IMR-90 (cell line): ENCODE data around the gene SORBS1.

Experiments used
- BHLHE40 ChIP-seq: fragments of 150-350 bp; IDR thresholded peaks from 2 replicates; pipeline ENCODE4 v1.6.1; 2016; ENCODE audit warnings: mild to moderate bottlenecking, low read depth, low read length
- CEBPB ChIP-seq: IDR thresholded peaks from 2 replicates; pipeline ENCODE4 v1.6.1; 2012; ENCODE audit warnings: low read depth, low read length, improper control_type of control experiment
- CHD1 ChIP-seq: IDR thresholded peaks from 2 replicates; pipeline ENCODE4 v1.6.1; 2012; ENCODE audit warnings: low read depth, low read length, improper control_type of control experiment
- CTCF ChIP-seq: conservative IDR thresholded peaks from 2 replicates; pipeline ENCODE4 v1.5.1; 2012; ENCODE audit warnings: mild to moderate bottlenecking, low read depth, low read length, improper control_type of control experiment
- ELK1 ChIP-seq: fragments of 150-350 bp; IDR thresholded peaks from 2 replicates; pipeline ENCODE4 v1.6.1; 2016; ENCODE audit warnings: low read depth, mild to moderate bottlenecking, low read length, moderate library complexity, borderline replicate concordance
- FOS ChIP-seq: fragments of 150-350 bp; IDR thresholded peaks from 2 replicates; pipeline ENCODE4 v1.6.1; 2016; ENCODE audit warnings: low read depth, low read length
- MAFK ChIP-seq: IDR thresholded peaks from 2 replicates; pipeline ENCODE4 v1.6.1; 2012; ENCODE audit warnings: low read depth, low read length, improper control_type of control experiment
- MAZ ChIP-seq: IDR thresholded peaks from 2 replicates; pipeline ENCODE4 v1.6.1; 2012; ENCODE audit warnings: low read depth, mild to moderate bottlenecking, low read length, improper control_type of control experiment, moderate library complexity, borderline replicate concordance
- POLR2A ChIP-seq: IDR thresholded peaks from 2 replicates; pipeline ENCODE4 v1.6.1; 2012; ENCODE audit warnings: mild to moderate bottlenecking, low read depth, low read length
- RAD21 ChIP-seq: IDR thresholded peaks from 2 replicates; pipeline ENCODE4 v1.6.1; 2012; ENCODE audit warnings: low read length, improper control_type of control experiment
- RCOR1 ChIP-seq: IDR thresholded peaks from 2 replicates; pipeline ENCODE4 v1.6.1; 2012; ENCODE audit warnings: mild to moderate bottlenecking, low read length, improper control_type of control experiment; ENCODE audit not compliant: insufficient replicate concordance
- RFX5 ChIP-seq: IDR thresholded peaks from 2 replicates; pipeline ENCODE4 v1.8.0; 2012; ENCODE audit warnings: low read depth, mild to moderate bottlenecking, low read length, moderate library complexity
- USF2 ChIP-seq: fragments of 150-350 bp; IDR thresholded peaks from 2 replicates; pipeline ENCODE4 v1.6.1; 2017; ENCODE audit warnings: mild to moderate bottlenecking, antibody characterized with exemption, low read length, low read depth

DNA sequence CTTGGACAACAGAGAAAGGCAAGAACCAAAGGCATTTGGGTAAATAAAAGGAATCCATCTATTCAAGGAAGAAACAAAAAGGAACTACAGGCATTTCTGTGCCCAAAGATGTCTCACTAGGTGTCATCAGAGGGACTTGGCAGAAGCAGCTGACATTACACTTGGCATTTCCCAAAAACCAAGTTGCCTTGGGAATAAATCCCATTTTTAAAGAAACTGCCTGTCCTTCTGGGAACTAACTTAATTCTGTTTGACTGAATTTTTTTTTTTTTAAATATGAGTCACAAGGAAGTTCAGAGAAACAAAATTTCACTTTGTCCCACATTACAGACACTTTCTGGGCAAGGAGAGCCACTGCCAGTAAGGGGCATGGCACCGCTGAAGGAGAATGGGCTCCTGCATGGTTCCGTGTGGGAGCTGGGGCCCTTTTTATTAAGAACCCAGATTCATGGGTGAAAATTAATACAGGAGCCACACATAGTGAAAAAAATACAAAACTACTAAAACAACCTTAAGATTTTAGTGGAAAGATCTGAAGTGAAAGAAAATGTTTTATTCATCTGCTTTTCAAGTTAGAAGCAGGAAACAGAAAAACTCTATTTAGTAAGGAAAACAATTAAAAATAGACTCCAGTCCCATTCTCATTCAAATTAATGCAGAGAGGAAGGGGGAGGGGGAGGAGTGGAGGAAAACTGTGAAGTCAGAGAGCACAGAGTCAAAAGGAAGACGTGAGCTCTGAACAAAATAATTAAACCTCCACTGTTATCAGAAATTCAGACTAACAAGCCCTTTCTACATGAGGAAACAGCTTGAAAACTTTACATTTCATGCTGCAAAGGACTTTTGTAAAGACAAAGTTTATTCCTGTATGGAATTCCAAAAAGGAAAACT lies 151.9 kb downstream of the SORBS1 start:
- no peak for TF ChIP-seq RCOR1
- TF ChIP-seq POLR2A: no peak
- no peak for TF ChIP-seq MAZ
- TF ChIP-seq RFX5: no peak
- no peak for TF ChIP-seq CTCF
- no peak for TF ChIP-seq BHLHE40
- TF ChIP-seq RAD21: no peak
- TF ChIP-seq USF2: no peak
- no peak for TF ChIP-seq CEBPB
- TF ChIP-seq MAFK: no peak
- TF ChIP-seq ELK1: no peak
- no peak for TF ChIP-seq FOS
- no peak for TF ChIP-seq CHD1
